ENCODE measurements around the gene CFAP99.
"Not testable (repeated sequence)": the region's sequence is repeated elsewhere in the genome, so short reads cannot be mapped to it uniquely, and the experiment has no call there.

The CFAP99 gene

GRCh38 chr4:2412885-2413716, 5.7 kb upstream of the CFAP99 start:
- peak; percentile 75 for DNase-seq

DNA sequence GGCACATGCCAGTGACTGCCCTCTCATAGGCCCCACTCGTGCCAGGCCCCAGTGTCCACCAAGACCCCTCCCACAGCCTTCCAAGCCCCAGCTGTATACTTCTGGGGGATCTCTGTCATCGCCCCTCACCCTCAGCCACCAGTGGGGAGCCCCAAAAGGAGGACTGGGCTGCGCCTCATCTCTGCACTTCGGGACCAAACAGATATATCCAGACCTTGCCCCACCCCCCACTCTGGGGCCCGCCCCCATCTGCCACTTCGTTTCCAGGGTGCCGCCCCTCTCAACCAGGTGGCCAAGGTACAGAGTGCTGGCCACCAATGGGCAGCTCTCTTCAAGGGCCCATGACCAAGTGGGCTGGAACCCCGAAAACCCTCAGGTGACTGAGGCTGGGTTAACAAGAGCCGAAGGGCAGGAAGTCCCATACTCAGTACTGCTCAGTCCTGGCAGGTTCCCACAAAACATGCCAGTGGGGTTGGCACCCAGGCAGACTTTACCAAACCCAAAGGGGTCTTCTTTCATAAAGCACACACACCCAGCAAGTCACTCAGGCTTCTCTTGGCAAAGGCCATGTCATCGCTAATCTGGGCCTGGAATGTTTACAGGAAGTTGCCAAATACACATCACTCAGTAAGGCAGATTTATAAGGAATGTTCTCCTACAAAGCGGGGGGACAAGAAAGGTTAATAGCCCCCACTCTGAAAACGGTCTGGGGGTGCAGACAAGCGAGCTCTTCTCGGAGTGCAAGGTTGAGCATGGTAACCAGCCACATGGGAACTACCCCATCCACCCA, 4.7 kb upstream of the CFAP99 start:
- DNase-seq, result no peak

DNA sequence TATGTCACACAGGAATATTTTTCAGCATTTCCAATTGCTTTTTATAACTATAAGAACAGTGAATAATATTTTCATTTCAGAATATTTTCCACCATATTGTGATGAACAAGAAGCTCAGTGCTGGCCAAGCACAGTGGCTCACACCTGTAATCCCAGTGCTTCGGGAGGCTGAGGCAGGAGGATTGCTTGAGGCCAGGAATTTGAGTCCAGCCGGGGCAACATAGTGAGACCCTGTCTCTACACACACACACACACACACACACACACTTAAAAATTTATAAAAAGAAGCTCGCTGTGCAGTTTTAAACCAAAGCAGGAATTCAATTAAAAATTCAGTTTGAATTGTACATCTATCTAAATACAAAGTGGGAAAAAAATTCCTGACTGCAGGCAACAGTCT, 3.5 kb upstream of the CFAP99 start:
- no peak for DNase-seq

DNA sequence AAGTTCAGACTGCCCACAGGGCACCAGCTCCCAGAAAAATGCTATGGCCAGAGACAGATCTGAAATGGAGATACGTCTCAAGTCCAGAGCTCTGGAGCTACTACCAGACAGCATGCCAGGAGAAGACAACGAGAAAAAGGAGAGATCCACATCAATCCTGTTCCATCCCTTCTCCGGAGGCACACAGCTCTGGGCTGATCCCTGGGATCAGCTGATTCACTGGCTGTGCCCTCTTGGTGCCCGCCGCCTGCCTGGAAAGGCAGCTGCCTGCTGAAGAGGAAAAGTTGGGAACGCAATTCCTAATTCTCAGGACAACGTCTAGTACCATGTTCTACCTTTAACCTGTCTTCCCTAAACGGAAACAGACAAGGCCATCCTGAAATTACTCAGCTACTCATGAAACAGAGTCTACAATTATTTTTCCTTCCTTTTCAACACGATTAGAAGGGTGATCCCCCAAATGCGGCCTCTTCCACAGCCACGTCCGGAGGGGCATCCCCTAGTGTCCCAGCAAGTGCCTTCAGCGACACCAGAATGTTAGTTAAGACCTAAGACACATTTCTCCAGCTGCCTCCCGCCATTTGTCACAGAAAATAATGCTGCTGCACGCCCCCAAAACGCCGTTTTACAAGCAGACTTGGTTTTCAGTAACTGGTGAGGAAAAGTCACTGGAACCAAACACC, 2.7 kb upstream of the CFAP99 start:
- no peak for DNase-seq

- DNase-seq, result no peak
These were observed 2.1 kb upstream of the CFAP99 start for GRCh38 chr4:2416564-2417225.

GRCh38 chr4:2417226-2417764, 1.5 kb upstream of the CFAP99 start:
- no peak for DNase-seq

DNA sequence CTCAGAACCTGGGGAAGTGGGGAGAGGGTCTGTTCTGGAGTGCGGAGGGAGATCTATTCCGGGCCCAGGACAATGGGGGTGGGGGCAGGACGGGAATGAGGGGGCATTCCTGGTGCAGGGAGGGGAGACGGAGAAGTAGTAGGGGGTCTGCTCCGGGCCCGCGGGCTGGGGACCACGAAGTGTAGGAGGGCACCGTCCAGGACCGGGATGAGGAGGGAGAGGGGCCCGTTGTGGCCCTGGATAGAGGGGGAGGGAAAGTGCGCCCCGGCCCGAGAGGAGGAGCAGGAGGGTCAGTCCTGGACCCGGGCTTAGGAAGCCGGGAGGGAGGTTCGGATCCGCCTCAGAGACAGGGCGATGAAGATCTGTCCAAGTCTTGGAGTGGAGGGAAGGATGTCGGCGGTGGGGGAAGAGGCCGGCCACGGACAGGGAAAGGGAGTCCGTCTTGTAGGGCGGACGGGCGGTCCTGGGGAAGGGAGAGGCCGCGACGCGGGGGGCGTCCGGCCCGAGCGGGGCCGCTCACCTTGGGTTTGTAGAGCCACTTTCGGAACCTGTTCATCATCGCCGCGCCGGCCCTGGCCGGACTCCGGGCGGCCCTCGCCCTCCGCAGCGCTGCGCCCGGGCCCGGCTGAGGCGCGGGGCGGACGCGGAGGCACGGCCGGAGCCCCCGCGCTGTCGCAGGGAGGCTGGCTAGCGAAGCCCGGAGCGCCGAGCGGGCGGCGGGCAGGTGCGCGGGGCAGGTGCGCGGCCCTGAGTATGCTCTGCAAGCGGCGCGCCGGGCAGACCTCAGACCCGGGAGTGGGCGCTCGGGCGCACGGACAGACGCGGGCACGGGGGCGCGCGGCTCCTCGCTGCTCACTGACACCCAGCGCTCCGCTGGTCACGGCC, 748 bp upstream of the CFAP99 start, which contains the start of gene ZFYVE28:
TSS of gene ZFYVE28 (minus strand) at position 881 of the 885 bp plus-strand sequence. CDS start at position 559, 322 bp downstream.
- DNase-seq, result no peak

- DNase-seq, result no peak
These were observed 1.1 kb downstream of the CFAP99 start for GRCh38 chr4:2419814-2420213.

DNA sequence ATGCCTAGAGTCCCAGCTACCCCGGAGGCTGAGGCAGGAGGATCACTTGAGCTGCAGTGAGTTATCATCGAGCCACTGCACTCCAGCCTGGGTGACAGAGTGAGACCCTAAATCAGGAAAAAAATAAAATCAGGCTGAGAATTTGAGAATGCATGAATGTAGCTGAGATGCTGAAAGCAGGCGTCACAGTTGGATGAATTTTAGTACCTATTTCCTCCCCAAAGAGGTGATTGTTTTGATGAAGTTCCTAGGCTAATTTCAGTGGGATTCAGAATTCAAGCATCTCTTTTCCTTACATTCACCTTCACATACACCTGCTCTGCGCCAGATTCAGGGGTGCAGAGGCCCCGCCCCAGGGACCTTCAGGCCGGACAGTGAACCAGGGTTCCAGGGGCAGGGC, 3.2 kb downstream of the CFAP99 start:
- DNase-seq, result no peak

GRCh38 chr4:2423066-2423465, 4.3 kb downstream of the CFAP99 start:
- DNase-seq, result no peak

- DNase-seq, result no peak
These were observed 4.9 kb downstream of the CFAP99 start for GRCh38 chr4:2423695-2424094.

GRCh38 chr4:2424581-2424980, 5.8 kb downstream of the CFAP99 start:
- no peak for DNase-seq

DNA sequence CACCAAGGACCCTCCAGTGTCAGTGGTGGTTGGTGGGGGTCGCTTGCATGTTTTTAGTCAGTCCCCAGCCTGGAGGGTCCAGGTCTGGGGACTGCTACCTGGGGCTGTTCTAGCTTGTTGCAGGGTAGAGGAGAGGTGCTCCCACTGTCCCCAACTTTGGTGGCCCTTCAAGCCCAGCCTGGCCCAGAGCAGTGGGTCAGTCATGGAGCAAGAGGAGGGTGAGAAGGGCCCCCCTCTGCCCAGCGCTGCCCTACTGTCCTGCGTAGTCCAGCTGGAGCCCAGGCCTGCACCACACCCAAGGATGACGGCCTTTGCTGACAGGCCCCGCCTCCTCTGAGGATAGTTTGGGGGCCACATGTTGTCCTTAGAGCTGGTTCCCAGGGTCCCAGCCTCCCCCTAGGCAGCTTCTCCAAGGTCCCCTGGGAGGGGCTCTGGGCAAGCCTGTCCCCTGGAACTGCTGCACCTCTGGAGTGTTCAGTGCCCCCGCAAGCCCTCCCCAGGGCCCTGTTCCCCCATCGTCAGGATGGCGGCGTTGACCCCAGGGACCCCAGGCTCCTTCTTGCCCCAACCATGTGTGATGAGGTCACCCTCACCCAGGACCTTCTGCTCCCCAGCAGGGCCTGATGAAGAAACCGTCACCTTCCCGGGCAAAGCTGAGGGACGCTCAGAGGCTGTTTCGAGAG, 6.8 kb downstream of the CFAP99 start:
- no peak for DNase-seq

- no peak for DNase-seq
These were observed 7.3 kb downstream of the CFAP99 start for GRCh38 chr4:2426069-2426397.

GRCh38 chr4:2426711-2427275, 8.0 kb downstream of the CFAP99 start:
- no peak for DNase-seq

- no peak for DNase-seq
These were observed 8.9 kb downstream of the CFAP99 start for GRCh38 chr4:2427383-2428334.

DNA sequence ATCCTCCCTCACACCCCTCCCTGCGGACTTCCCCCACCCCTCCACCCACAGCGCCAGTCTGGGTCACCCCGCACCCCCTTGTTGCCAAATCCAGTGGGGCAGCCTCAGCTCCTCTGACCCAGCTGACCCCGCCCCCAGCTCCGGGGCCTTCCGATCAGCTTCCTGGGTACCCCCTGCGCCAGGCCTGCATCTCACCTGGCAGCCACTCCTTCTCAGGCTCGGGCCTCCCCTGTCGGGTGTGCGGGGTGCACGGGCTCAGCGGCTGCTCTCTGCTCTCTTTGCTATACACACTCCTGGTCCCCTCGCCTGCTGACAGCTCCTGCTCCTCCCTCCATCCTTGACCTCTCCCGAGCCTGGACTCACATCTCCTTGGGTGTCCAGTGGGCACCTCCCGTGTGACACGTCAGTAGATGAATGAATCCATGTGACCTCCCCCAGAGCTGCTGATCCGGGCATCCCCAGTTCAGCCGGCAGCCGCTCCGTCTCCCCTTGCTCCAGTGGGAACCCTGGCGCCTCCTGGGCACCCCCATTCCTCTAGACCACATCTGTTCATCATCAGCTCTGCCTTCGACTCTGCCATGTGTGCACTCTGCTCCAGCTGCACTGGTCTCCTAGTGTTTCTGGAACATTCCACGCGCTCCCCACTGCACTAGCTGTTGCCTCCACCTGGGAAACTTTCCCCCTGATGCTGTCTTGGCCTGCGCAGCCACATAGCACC, 9.9 kb downstream of the CFAP99 start:
- DNase-seq, result no peak

DNA sequence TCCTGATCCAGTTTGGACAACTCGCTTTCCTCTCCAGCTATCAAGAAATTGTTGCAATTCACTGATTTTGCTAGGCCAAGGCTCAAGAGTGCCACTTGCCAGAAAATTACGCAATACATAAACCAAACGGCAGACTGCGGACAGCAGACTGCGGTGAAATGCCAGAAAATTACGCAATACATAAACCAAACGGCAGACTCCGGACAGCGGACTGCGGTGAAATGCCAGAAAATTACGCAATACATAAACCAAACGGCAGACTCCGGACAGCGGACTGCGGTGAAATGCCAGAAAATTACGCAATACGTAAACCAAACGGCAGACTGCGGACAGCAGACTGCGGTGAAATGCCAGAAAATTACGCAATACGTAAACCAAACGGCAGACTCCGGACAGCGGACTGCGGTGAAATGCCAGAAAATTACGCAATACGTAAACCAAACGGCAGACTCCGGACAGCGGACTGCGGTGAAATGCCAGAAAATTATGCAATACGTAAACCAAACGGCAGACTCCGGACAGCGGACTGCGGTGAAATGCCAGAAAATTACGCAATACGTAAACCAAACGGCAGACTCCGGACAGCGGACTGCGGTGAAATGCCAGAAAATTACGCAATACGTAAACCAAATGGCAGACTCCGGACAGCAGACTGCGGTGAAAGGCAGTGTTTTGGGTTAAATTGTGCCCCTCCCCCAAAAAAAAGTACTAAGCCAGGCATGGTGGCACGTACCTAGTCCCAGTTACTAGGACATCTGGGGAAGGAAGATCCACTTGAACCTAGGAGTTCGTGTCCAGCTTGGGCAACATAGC, 11.4 kb downstream of the CFAP99 start:
- not testable (repeated sequence) for DNase-seq
